ENCODE results near the gene SMPD3.

Gene SMPD3

GRCh38 chr16:68369697-68370580 is 78.4 kb downstream of the SMPD3 start:
- no peak for DNase-seq (ENCODE audit: low spot score)

DNA sequence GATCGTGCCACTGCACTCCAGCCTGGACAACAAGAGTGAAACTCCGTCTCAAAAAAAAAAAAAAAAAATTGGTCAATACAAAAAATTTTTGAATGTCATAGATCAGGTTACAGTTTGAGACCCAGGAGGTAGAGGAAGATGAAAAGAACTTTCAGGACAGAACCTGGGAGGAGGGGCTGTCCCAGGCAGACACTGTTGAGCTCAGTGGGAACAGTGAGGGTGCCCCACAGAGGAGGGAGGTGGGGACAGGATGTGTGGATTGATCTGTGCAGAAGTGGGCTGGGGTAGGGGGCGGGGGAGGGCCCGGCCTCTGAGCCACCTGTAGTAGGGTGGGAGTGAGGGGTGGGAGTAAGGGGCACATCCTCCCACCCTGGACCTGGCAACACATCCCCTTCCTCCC is 79.1 kb downstream of the SMPD3 start:
- DNase-seq (ENCODE audit: low spot score) = no peak

DNA sequence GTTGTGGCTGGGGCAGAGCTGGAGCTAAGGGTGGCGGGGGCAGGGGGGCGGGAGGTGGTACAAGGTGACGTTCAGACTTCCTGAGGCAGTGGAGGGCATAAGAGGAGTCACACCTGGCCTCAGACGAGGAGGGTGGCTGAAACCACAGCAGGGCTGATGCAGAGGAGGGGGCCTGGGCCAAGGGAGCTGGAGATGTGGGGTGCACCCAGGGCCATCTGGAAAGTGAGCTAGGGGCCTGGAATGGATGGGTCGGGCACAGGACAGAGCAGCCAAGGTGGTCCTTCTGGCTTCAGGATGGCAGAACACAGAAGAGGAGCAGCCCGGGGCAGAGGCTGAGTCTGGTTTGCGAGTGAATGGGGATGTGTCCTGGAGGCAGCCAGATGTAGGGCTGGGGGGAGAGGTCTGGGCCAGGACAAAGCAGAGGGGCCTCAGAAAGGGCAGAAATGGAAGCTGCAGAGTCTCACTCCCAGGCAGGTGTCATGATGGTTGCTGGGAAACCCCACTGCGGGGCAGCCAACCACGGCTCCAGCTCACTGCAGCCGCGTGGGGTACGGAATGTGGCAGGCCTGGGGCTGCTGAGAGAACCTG is 79.9 kb downstream of the SMPD3 start:
- DNase-seq (ENCODE audit: low spot score) = no peak

DNA sequence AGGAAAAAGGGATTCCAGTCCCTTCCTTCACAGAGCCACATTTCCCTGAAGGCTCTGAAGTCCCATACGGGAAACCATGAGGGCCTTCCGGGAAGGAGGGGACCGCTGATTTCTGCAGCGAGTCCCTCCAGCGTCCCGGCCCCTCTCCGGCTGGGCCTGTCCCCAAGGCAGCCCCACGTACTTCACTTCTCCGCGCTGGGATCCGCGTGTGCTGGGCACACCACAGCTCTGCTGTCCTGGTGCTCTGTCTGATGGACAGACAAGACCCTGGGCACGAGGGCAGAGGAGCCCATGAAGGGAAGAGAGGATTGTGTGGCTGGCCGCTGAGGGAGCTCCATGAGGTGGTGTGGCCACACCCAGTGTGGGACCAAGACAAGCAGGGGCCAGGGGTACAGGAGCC is 80.4 kb downstream of the SMPD3 start:
- no peak for DNase-seq (ENCODE audit: low spot score)

DNA sequence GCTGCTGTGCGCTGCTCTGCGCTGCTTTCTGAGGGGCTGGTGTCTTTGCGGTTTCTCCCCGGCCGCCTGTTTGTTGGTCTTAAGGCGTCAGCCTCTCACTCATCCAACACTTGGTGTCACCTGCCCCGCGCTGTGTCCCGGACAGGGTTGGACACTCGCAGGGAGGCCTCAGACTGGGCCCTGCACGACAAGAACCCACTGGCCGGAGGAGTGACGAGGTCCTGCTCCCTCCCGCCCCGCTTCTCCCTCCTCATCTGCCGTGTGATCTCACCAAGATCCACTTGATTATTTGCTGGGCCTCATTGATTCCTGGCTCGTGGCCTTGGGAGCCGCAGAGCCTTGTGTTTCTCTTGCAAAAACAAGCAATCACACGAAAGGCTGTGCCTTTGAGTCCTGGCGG is 80.9 kb downstream of the SMPD3 start:
- no peak for DNase-seq (ENCODE audit: low spot score)

GRCh38 chr16:68367030-68367429 is 81.3 kb downstream of the SMPD3 start:
- DNase-seq (ENCODE audit: low spot score) = peak; percentile 65

GRCh38 chr16:68366062-68366461 is 82.2 kb downstream of the SMPD3 start:
- DNase-seq (ENCODE audit: low spot score) = no peak

DNA sequence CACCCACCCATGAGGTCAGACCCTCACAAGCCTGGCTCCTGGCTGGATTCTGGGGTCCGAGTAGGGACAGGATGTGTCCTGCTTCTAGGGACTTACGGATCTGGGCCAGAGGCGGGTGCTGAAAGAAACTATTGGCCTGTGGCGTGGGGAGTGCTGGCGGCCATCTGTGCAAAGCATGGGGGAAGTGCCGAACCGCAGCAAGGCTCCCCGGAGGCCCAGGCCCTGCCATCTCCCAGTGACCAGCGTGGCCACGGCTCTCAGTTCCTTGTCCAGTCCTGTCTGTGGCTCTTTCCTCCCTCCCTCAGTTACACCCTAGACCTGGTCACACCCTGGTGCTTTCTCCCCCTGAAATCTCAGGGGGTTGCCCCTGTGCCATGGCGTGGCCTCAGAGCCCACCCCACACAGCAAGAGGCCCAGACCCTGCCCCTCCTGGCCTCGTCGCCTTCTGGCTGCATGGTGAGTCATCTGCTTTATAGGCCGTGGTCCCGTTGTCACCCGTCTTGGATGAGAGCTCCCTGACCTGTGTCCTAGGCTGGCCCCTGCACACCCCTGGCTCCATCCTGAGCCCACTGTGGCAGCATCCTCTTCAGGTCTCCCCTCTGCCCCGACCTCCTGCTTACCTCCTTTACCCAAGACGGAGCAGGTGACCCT is 83.0 kb downstream of the SMPD3 start:
- DNase-seq (ENCODE audit: low spot score) = peak; percentile 68

GRCh38 chr16:68364561-68364998 is 83.7 kb downstream of the SMPD3 start:
- no peak for DNase-seq (ENCODE audit: low spot score)

GRCh38 chr16:68363658-68364521 is 84.4 kb downstream of the SMPD3 start:
- DNase-seq (ENCODE audit: low spot score) = no peak

DNA sequence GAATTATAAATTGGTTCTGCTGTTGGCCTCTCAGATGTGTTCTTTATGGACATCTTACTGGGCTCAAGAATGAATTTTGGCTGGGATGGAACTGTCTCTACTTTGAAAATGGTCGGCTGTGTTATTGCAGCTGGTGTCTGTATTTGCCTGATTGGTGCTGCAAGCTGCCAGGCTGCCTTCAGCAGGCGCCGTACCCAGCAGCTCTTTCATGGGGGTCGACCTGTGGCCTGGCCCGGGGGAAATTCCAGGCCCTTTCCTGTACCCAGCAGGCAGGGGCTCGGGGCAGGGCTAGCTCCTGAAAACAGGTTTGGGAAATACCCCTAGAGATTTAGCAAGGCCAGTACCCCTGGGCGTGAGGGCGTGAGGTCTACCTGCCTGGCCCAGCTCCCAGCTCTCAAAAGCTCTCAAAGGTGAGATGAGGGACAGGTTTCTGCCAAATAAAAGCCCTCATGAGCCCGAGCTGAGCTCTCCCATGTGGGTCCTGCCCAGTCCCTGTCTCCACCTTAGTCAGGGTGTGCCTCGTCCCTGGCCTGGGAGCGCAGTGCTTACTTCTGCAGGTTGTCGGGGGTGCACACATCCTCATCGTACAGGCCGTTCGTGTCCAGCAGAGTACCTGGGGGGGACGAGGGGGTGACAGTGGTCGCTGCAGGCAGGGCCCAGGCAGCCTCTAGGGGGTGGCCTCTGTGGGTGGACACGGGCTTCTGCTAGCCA is 85.2 kb downstream of the SMPD3 start:
- DNase-seq (ENCODE audit: low spot score) = no peak

GRCh38 chr16:68362262-68362913 is 85.9 kb downstream of the SMPD3 start:
- no peak for DNase-seq (ENCODE audit: low spot score)

GRCh38 chr16:68361485-68361884 is 86.8 kb downstream of the SMPD3 start:
- DNase-seq (ENCODE audit: low spot score) = peak; percentile 76

DNA sequence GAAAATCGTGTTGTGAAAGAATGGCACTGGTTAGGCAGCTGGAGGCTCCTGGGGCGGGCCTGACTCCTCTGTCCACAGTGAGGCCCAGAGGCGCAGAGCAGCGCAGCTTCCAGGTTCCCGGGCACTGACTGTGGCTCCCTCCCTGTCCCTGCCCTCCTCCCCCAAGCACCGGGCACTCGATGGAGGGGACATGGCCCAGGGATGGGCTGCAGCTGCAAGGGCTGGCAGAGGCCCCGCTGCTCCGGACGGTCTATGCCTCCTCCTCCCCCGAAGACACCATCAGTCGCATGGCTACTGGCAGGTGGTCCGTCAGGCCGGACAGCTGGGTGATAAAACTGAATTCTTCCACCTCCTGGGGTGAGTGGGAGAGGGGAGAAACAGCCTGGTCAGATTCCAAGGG is 87.4 kb downstream of the SMPD3 start:
- DNase-seq (ENCODE audit: low spot score) = no peak

- DNase-seq (ENCODE audit: low spot score) = no peak
These were observed 87.8 kb downstream of the SMPD3 start for GRCh38 chr16:68360547-68360946.

GRCh38 chr16:68359398-68360191 is 88.7 kb downstream of the SMPD3 start:
- no peak for DNase-seq (ENCODE audit: low spot score)

DNA sequence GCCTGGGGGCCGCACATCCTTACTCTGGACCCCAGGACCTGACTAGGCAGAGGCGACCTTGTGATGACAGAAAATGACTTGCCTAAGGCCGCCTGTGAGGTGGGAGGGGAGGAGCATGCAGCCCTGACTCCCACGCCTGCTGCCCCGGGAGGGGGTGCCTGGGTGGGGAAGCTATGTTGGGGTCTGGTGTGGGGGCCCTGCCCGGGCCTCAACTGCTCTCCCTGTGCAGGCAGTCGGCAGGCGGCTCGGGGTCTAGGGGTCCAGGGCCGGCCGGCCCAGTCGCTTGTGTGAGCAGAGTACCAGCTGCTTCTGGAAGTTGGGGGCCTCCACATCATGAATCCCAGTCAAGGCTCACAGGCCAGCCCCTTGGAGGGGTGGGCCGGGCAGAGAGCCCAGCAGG is 89.4 kb downstream of the SMPD3 start:
- no peak for DNase-seq (ENCODE audit: low spot score)

GRCh38 chr16:68357923-68358322 is 90.4 kb downstream of the SMPD3 start:
- no peak for DNase-seq (ENCODE audit: low spot score)

- no peak for DNase-seq (ENCODE audit: low spot score)
These were observed 90.8 kb downstream of the SMPD3 start for GRCh38 chr16:68357521-68357922.

GRCh38 chr16:68356919-68357286 is 91.4 kb downstream of the SMPD3 start:
- no peak for DNase-seq (ENCODE audit: low spot score)

Data from AG20443 (cell line).